GM19193 (cell line): ENCODE measurements around the gene FIG4.

ENCODE experiments used
- POLR2A ChIP-seq: IDR thresholded peaks from 4 replicates; pipeline ENCODE4 v1.6.1; 2011; ENCODE audit not compliant: insufficient read depth, insufficient read length; ENCODE audit errors: extremely low read depth

Gene FIG4

GRCh38 chr6:109690737-109691621 is at the start of gene FIG4, which contains the start of gene AK9:
TSS of gene FIG4 (plus strand) at chr6:109691296. CDS start at chr6:109691436, 140 bp downstream.
TSS of gene AK9 (minus strand) at chr6:109691202. CDS start at chr6:109675745, 15,457 bp downstream.
- TF ChIP-seq POLR2A: peak; percentile 75

GRCh38 chr6:109644131-109644530 is 47.0 kb upstream of the FIG4 start:
- TF ChIP-seq POLR2A: no peak

DNA sequence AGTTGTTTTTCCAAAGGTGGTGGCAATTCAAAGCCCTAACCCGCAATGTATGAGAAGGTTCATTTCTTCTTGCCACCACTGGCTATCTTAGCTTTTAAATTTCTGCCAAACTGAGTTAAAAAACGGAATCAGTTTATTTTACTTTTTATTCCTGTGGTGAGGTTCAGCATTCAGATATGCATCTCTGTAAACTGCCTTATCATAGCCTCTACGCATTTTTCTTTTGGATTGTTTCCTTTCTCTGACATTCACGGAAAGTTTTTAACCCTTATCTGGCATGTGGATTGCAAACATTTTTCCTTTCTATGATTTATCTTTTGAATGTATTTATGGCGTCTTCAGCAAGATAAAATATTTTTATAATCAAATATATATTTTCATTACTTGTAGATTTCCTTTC is 37.8 kb upstream of the FIG4 start:
- TF ChIP-seq POLR2A: no peak

- TF ChIP-seq POLR2A: no peak
Measured at GRCh38 chr6:109655761-109656262, 35.3 kb upstream of the FIG4 start.

DNA sequence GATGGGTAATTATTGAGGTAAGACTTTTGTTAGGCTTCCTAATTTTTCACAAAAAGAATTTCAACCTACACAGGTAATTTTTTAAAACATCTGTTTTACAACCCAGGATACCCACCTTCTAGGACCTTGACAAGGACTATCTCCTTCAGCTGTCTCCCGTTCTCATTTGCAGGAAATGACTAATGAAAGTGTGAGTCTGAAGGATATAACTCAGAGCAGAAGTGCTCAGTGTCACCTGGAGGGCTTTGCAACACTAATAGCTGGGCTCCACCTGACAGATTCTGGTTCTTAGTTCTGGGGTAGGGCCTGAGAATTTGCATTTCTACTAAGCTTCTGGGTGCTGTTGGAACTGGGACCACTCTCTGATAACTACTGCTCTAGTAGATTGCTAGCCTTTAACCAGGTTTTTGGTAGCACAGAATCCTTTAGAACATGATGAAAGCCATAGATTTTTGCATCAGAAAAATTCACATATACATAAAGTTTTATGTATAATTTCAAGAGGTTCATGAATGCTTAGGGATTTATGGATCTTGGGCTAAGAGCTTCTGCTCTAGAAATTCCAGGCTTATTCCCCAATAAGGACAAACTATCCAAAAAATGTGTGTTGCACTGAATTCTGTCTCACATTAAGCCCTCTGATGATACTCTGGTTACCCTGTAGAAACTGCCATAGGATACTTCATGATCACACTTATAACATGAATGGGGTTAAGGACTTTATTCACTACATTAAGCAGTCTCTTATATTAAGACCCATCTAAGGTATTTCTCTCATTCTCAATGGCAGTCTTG is 30.4 kb upstream of the FIG4 start:
- no peak for TF ChIP-seq POLR2A

DNA sequence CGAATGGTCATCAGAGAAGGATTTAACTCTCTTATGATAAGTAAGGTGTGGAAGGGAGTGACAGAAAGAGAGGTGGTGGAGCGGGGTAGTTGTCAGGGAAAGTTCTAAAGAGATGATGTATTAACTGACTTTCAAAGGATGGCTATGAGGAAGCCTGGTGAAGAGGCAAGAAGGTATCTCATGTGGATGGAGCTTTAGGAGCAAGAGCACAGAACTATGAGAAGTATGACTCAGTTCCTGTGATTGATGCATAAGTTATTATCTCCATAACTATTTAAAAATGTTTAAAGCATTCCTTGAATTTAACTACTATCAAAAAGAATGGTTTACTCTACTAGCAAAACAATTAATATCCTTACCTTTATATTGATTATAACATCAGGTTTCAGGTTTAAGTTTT is 28.9 kb upstream of the FIG4 start:
- no peak for TF ChIP-seq POLR2A

- TF ChIP-seq POLR2A: no peak
Measured at GRCh38 chr6:109669811-109670210, 21.3 kb upstream of the FIG4 start.

GRCh38 chr6:109671733-109672132 is 19.4 kb upstream of the FIG4 start:
- no peak for TF ChIP-seq POLR2A

GRCh38 chr6:109672175-109672574 is 18.9 kb upstream of the FIG4 start:
- no peak for TF ChIP-seq POLR2A

- no peak for TF ChIP-seq POLR2A
Measured at GRCh38 chr6:109672839-109673238, 18.3 kb upstream of the FIG4 start.

DNA sequence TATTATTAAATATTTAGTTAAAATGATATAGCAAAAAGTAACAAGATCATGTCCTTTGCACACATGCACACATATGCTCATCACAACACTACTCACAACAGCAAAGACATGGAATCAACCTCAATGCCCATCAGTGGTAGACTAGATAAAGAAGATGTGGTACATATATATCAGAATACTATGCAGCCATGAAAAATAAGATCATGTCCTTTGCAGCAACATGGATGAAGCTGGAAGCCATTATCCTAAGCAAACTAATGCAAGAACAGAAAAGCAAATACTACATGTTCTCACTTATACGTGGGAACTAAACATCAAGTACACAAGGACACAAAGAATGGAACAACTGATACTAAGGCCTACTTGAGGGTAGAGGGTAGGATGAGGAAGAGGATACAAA is 14.4 kb upstream of the FIG4 start:
- no peak for TF ChIP-seq POLR2A

DNA sequence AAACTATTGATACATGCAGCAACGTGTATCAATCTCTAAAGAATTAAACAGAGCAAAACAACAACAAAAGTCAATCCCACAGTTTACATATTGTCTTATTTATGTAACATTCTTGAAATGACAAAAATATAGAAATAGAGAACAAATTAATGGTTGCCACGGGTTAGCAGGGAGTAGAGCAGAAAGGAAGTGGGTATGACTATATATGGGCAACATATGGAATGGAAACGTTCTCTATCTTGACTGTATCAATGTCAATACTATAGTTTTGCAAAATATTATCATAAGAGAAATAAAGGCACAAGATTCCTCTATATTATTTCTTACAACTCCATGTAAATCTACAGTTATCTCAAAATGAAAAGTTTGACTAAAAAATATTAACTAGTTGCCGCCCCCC is 12.9 kb upstream of the FIG4 start:
- TF ChIP-seq POLR2A: no peak

GRCh38 chr6:109686566-109687265 is 4.4 kb upstream of the FIG4 start:
- TF ChIP-seq POLR2A: no peak

DNA sequence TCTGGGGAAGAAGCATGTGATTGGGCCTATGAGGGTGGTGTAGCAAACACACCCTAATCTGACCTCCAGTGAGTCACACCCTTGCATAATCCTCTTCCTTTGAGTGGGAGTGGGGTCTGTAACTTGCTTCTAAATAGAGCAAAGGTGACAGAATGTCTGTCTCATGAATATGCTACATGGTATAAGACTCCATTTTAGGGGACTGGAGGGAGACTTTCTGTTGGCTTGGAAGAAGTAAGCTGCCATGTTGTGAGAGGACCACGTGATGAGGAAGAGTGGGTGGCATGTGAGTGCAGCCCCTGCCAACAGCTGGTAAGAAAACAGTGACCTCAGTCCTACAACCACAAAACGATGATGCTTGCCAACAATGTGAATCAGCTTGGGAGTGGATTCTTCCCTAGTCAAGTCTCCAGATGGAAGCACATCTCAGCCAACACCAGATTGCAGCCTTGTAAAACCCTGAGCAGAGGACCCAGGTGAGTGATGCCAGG is 3.8 kb upstream of the FIG4 start:
- no peak for TF ChIP-seq POLR2A

DNA sequence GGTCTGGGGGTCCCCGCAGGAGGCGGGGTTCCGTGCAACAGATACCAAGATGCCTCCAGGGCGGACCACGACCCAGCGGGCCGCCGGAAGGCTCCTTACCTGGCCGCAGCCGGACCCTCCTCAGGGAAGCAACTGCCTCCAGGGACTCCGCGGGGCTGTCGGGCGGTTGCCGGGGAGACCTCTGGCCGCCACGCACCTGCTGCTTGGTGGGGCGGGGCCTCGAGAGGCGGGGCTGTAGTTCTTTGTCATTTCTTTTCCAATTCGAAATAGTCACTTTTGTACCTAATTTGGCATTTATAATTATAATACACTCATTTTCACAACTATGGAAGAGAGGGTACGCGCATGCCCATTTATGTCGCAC is 741 bp upstream of the FIG4 start:
- TF ChIP-seq POLR2A: no peak
